DOHH2 (cell line): Measurements from ENCODE around the gene ATP6V0E1.

ENCODE experiments used
- H3F3A ChIP-seq: fragments of 200-600 bp; sonication (generic), shearing (Covaris generic); 2 replicates; pipeline ENCODE4 v1.6.0; 2016; ENCODE audit warnings: antibody characterized with exemption, mild to moderate bottlenecking; ENCODE audit not compliant: control insufficient read depth, insufficient read depth
- H3K27ac ChIP-seq: fragments of 200-600 bp; sonication (generic); 2 replicates; pipeline ENCODE4 v1.5.1; 2014; ENCODE audit warnings: low read depth, mild to moderate bottlenecking, low read length, moderate library complexity
- H3K27me3 ChIP-seq: fragments of 200-600 bp; sonication (generic); 2 replicates; pipeline ENCODE4 v1.6.1; 2014; ENCODE audit warnings: mild to moderate bottlenecking, low read length, mixed read lengths; ENCODE audit not compliant: control insufficient read depth
- H3K36me3 ChIP-seq: fragments of 200-600 bp; sonication (generic); 2 replicates; pipeline ENCODE4 v1.6.1; 2014; ENCODE audit warnings: mild to moderate bottlenecking, low read length, moderate library complexity, mixed read lengths; ENCODE audit not compliant: control insufficient read depth
- H3K4me1 ChIP-seq: fragments of 200-600 bp; sonication (generic); 2 replicates; pipeline ENCODE4 v1.6.1; 2014; ENCODE audit warnings: mild to moderate bottlenecking, low read length, mixed read lengths; ENCODE audit not compliant: control insufficient read depth
- H3K4me2 ChIP-seq: fragments of 200-600 bp; sonication (generic); 2 replicates; pipeline ENCODE4 v1.6.0; 2014; ENCODE audit warnings: mild to moderate bottlenecking, low read length, moderate library complexity
- H3K4me3 ChIP-seq: fragments of 200-600 bp; sonication (generic); 2 replicates; pipeline ENCODE4 v1.5.1; 2014; ENCODE audit warnings: mild to moderate bottlenecking, low read length, mixed read lengths
- H3K79me2 ChIP-seq: fragments of 200-600 bp; sonication (generic); 2 replicates; pipeline ENCODE4 v1.6.1; 2014; ENCODE audit warnings: mild to moderate bottlenecking, low read length, mixed read lengths; ENCODE audit not compliant: control insufficient read depth
- H3K9me2 ChIP-seq: fragments of 200-600 bp; sonication (generic); replicated peaks from 2 replicates; pipeline ENCODE4 v1.6.1; 2014; ENCODE audit warnings: mild to moderate bottlenecking, low read length, mixed read lengths; ENCODE audit not compliant: control insufficient read depth
- H3K9me3 ChIP-seq: fragments of 200-600 bp; sonication (generic); 2 replicates; pipeline ENCODE4 v1.6.1; 2014; ENCODE audit warnings: antibody characterized with exemption, low read length, mixed read lengths; ENCODE audit not compliant: control insufficient read depth, insufficient read depth
- H4K20me1 ChIP-seq: fragments of 200-600 bp; sonication (generic); 2 replicates; pipeline ENCODE4 v1.6.0; 2014; ENCODE audit warnings: low read depth, mild to moderate bottlenecking, antibody characterized with exemption, low read length, moderate library complexity; ENCODE audit not compliant: control insufficient read depth, insufficient read depth
- EZH2phosphoT487 ChIP-seq: fragments of 200-600 bp; sonication (generic); IDR thresholded peaks from 2 replicates; pipeline ENCODE4 v1.6.1; 2017; ENCODE audit warnings: borderline replicate concordance, mild to moderate bottlenecking, antibody characterized with exemption, low read length, moderate library complexity, mixed read lengths
- TF ChIP-seq, protein P1 (sequence below): fragments of 200-600 bp; sonication (generic); IDR thresholded peaks from one replicate; pipeline ENCODE4 v1.5.1; 2014; ENCODE audit warnings: antibody characterized with exemption, mild to moderate bottlenecking, low read depth, low read length; ENCODE audit not compliant: poor library complexity, severe bottlenecking

The ATP6V0E1 gene

GRCh38 chr5:172988276-172988675 is 4.7 kb downstream of the ATP6V0E1 start:
- H3K79me2 ChIP-seq = peaks cover 95% of the 10 kb centered on the region
- no peak overlapping the region for H3K4me2 ChIP-seq
- peaks cover 57% of the 10 kb centered on the region for H3K36me3 ChIP-seq
- H3K9me3 ChIP-seq = no peaks in the 10 kb centered on the region
- no peaks in the 10 kb centered on the region; the same call in 1 of the 2 replicates for H3F3A ChIP-seq
- TF ChIP-seq, protein P1, sequence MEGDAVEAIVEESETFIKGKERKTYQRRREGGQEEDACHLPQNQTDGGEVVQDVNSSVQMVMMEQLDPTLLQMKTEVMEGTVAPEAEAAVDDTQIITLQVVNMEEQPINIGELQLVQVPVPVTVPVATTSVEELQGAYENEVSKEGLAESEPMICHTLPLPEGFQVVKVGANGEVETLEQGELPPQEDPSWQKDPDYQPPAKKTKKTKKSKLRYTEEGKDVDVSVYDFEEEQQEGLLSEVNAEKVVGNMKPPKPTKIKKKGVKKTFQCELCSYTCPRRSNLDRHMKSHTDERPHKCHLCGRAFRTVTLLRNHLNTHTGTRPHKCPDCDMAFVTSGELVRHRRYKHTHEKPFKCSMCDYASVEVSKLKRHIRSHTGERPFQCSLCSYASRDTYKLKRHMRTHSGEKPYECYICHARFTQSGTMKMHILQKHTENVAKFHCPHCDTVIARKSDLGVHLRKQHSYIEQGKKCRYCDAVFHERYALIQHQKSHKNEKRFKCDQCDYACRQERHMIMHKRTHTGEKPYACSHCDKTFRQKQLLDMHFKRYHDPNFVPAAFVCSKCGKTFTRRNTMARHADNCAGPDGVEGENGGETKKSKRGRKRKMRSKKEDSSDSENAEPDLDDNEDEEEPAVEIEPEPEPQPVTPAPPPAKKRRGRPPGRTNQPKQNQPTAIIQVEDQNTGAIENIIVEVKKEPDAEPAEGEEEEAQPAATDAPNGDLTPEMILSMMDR = no peak
- no peak for TF ChIP-seq EZH2phosphoT487
- H3K27me3 ChIP-seq = no peaks in the 10 kb centered on the region
- H3K4me1 ChIP-seq = peaks cover 17% of the 10 kb centered on the region
- no peak overlapping the region for H3K27ac ChIP-seq
- H3K4me3 ChIP-seq = no peak overlapping the region
- peaks cover 10% of the 10 kb centered on the region; the same call in 1 of the 2 replicates for H4K20me1 ChIP-seq
- no peaks in the 10 kb centered on the region for H3K9me2 ChIP-seq

DNA sequence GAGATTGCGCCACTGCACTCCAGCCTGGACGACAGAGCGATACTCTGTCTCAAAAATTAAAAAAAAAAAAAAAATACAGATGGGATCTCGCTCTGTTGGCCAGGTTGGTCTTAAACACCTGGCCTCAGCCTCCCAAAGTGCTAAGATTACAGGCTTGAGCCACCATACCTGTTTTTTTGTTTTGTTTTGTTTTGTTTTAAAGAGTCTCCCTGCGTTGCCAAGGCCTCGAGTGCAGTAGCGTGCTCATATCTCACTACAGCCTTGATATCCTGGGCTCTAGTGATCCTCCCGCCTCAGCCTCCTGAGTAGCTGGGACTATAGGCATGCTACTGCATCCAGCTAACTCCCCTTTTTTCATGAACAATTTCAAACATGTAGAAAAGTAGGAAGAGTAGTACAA is 7.2 kb downstream of the ATP6V0E1 start:
- Histone ChIP-seq H3K4me3 (no peak overlapping the region), H3K27ac (no peak overlapping the region), H3K79me2 (peaks cover 98% of the 10 kb centered on the region), H3K36me3 (peaks cover 66% of the 10 kb centered on the region), H3K27me3 (no peaks in the 10 kb centered on the region), H3K9me2 (no peaks in the 10 kb centered on the region), H3F3A (no peaks in the 10 kb centered on the region; the same call in 1 of the 2 replicates), H4K20me1 (peaks cover 4% of the 10 kb centered on the region; the same call in 1 of the 2 replicates), H3K9me3 (no peaks in the 10 kb centered on the region), H3K4me1 (peaks cover 8% of the 10 kb centered on the region), H3K4me2 (no peak overlapping the region)
- TF ChIP-seq EZH2phosphoT487 = no peak
- TF ChIP-seq, protein P1 = no peak

DNA sequence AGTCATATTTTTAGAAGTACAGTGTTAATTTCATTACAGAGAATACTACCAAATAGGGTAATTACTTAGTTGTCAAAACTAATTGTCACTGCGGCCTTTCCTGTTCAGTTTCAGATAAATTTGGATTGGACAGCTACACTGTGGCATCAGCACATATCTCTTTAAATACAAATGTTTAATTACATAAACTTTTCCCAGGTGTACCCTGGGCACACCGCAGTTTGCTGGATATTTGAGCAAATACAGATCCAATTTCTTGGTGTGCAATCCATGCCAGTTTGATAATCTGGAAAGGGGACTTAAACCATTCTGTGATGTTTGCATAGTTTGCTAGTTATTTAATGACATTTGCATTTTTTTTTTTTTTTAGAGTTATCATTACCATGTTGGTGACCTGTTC is 10.8 kb downstream of the ATP6V0E1 start:
- TF ChIP-seq, protein P1 = no peak
- TF ChIP-seq EZH2phosphoT487 = no peak
- no peak overlapping the region for H3K4me2 ChIP-seq
- no peaks in the 10 kb centered on the region for H3K4me1 ChIP-seq
- 0 out of 2 replicates have a peak, but pooled peaks cover 3% of the 10 kb centered on the region for H4K20me1 ChIP-seq
- H3K36me3 ChIP-seq = peaks cover 62% of the 10 kb centered on the region
- H3K27me3 ChIP-seq = no peaks in the 10 kb centered on the region
- no peaks in the 10 kb centered on the region for H3K9me2 ChIP-seq
- peaks cover 91% of the 10 kb centered on the region for H3K79me2 ChIP-seq
- no peaks in the 10 kb centered on the region for H3K9me3 ChIP-seq
- no peak overlapping the region for H3K27ac ChIP-seq
- H3F3A ChIP-seq = no peaks in the 10 kb centered on the region; the same call in 1 of the 2 replicates
- no peak overlapping the region for H3K4me3 ChIP-seq
